ENCODE results near the gene ERFL. TPM values are rescaled to one million over a fixed set of nuclear protein-coding genes. Genes with fewer than 3 reads are reported as not detected.

Gene ERFL
- total and polyA plus RNA-seq, 4 experiments from 2014 or later, result 0.11 to 9.2 (median 6.6) TPM; not detected in 1

DNA sequence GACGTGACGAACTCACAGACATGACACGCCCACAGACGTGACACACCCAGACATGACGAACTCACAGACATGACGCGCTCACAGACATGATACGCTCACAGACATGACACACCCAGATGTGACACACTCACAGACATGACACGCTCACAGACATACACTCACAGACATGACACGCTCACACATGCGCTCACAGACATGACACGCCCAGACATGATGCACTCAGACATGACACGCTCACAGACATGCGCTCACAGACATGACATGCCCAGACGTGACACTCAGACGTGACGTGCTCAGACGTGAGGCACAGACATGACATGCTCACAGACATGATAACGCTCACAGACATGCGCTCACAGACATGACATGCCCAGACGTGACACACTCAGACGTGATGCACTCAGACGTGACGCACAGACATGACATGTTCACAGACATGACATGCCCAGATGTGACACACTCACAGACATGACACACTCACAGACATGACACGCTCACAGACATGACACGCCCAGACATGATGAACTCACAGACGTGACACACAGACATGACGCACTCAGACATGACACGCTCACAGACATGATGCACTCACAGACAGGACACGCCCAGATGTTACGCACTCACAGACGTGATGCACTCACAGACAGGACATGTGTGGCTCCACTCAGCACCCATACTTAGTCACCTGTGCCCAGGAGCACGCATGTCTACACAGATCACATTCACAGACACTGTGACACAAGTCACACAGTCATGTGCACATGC is 8.1 kb downstream of the ERFL start:
- Histone ChIP-seq H3K27me3 (ENCODE audit: insufficient read depth, low read length) (peaks cover 12% of the 10 kb centered on the region), H3K36me3 (ENCODE audit: insufficient read depth, low read length) (no peaks in the 10 kb centered on the region), H3K27ac (ENCODE audit: low read depth, low read length) (no peak overlapping the region), H3K4me3 (ENCODE audit: low read length in 2 of 2) (no peak overlapping the region), H3K4me1 (ENCODE audit: insufficient read depth, low read length) (peaks cover 12% of the 10 kb centered on the region), H3K9me3 (ENCODE audit: control insufficient read depth in 1 of 2, low read length in 2 of 2) (no peaks in the 10 kb centered on the region)
- Mint-ChIP-seq H3K9me3 (no peaks in the 10 kb centered on the region), H3K27ac (no peak overlapping the region), H3K4me1 (peaks cover 5 to 10% (median 6%) of the 10 kb centered on the region in 4 donors), H3K4me3 (no peak overlapping the region), H3K36me3 (peaks cover 0 to 4% of the 10 kb centered on the region in 2 donors), H3K27me3 (peaks cover 0 to 2% of the 10 kb centered on the region in 2 donors)
- intact Hi-C loops (cut with micrococcal nuclease), result no loop called here
- CTCF ChIA-PET (ENCODE audit: partially characterized antibody), result no interaction called here
- peak in 1 of 5 donors; percentile 46 for DNase-seq
- POLR2A ChIA-PET (ENCODE audit: partially characterized antibody), result interaction anchor here (0.9 to 1.4 kb wide), 3 partner anchors 9 to 32 kb away, joined by 3 to 4 read pairs (median 3); no protein-coding TSS in a partner anchor

DNA sequence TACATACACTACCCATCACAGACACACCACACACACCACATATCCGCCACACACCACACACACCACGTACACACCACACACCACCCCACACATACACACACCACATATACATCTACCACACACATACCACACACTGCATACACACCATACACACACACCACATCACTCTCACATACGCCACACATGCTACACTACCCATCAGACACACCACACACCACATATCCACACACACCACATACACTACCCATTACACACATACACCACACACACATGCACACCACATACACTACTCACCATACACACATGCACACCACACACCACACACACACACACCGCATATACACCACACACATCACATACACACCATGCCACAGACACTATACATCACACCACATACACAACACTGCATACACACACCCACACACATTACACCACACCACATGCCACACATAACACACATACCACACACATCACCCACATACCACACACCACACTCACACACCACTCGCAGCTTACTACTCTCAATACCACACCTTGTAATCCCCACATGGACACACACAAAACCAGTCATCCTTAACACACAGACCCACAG is 9.5 kb downstream of the ERFL start:
- ChIA-PET POLR2A (ENCODE audit: partially characterized antibody) (interaction anchor here (0.9 to 1.4 kb wide), 3 partner anchors 7 to 58 kb away, joined by 3 to 4 read pairs (median 4); partner anchors contain the start of gene RPS19), CTCF (ENCODE audit: partially characterized antibody) (interaction anchor here (1.0 kb wide), 1 partner anchor 32 kb away, joined by 3 read pairs; no protein-coding TSS in a partner anchor)
- H3K4me1 Mint-ChIP-seq, result peaks cover 9 to 13% (median 11%) of the 10 kb centered on the region in 4 donors
- H3K9me3 ChIP-seq (ENCODE audit: control insufficient read depth in 1 of 2, low read length in 2 of 2), result no peaks in the 10 kb centered on the region
- peaks cover 21% of the 10 kb centered on the region for H3K27me3 ChIP-seq (ENCODE audit: insufficient read depth, low read length)
- H3K27me3 Mint-ChIP-seq, result peaks cover 5 to 6% of the 10 kb centered on the region in 2 donors
- H3K27ac ChIP-seq (ENCODE audit: low read depth, low read length), result no peak overlapping the region
- intact Hi-C loops (cut with micrococcal nuclease), result no loop called here
- no peaks in the 10 kb centered on the region for H3K9me3 Mint-ChIP-seq
- peak in 1 of 5 donors; percentile 14 for DNase-seq
- H3K36me3 Mint-ChIP-seq, result peaks cover 0 to 4% of the 10 kb centered on the region in 2 donors
- H3K4me1 ChIP-seq (ENCODE audit: insufficient read depth, low read length), result peaks cover 24% of the 10 kb centered on the region
- no peak overlapping the region for H3K4me3 ChIP-seq (ENCODE audit: low read length in 2 of 2)
- no peak overlapping the region for H3K27ac Mint-ChIP-seq
- H3K4me3 Mint-ChIP-seq, result no peak overlapping the region
- H3K36me3 ChIP-seq (ENCODE audit: insufficient read depth, low read length), result no peaks in the 10 kb centered on the region

- peaks cover 5 to 18% (median 10%) of the 10 kb centered on the region in 4 donors for H3K4me1 Mint-ChIP-seq
- Histone ChIP-seq H3K4me1 (ENCODE audit: insufficient read depth, low read length) (peaks cover 30% of the 10 kb centered on the region), H3K36me3 (ENCODE audit: insufficient read depth, low read length) (no peaks in the 10 kb centered on the region), H3K27ac (ENCODE audit: low read depth, low read length) (no peak overlapping the region), H3K4me3 (ENCODE audit: low read length in 2 of 2) (no peak overlapping the region), H3K27me3 (ENCODE audit: insufficient read depth, low read length) (peaks cover 23% of the 10 kb centered on the region), H3K9me3 (ENCODE audit: control insufficient read depth in 1 of 2, low read length in 2 of 2) (no peaks in the 10 kb centered on the region)
- no peak overlapping the region for H3K4me3 Mint-ChIP-seq
- CTCF ChIA-PET (ENCODE audit: partially characterized antibody), result no interaction called here
- intact Hi-C loops (cut with micrococcal nuclease), result no loop called here
- no peak overlapping the region for H3K27ac Mint-ChIP-seq
- H3K36me3 Mint-ChIP-seq, result peaks cover 0 to under 1% of the 10 kb centered on the region in 2 donors
- POLR2A ChIA-PET (ENCODE audit: partially characterized antibody), result interaction anchor here (1.0 kb wide), 1 partner anchor 30 kb away, joined by 3 read pairs; no protein-coding TSS in a partner anchor
- H3K9me3 Mint-ChIP-seq, result no peaks in the 10 kb centered on the region
- H3K27me3 Mint-ChIP-seq, result peaks cover 8% of the 10 kb centered on the region in 2 donors
- DNase-seq, result no peak
Observed at GRCh38 chr19:41918095-41918494, 10.2 kb downstream of the ERFL start.

DNA sequence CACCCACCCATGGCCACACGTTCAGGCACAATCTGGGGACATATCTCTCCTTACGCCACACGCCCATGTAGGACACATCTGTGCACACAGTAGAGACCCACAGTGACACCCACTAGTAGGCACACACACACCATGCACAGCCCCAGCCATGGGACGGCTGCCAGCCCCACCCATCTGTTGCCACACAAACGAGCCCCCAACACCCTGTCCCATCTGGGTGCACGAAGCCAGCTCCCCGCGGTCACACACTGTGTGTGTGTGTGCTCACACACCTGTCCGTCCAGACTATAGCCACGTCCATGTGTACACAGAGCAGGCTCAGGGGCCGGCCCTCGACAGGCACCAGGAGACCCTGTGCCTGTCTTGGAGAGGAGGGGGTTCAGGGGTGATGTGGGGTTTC is 10.6 kb downstream of the ERFL start:
- Histone ChIP-seq H3K9me3 (ENCODE audit: control insufficient read depth in 1 of 2, low read length in 2 of 2) (no peaks in the 10 kb centered on the region), H3K36me3 (ENCODE audit: insufficient read depth, low read length) (no peaks in the 10 kb centered on the region), H3K27me3 (ENCODE audit: insufficient read depth, low read length) (peaks cover 23% of the 10 kb centered on the region), H3K4me1 (ENCODE audit: insufficient read depth, low read length) (peaks cover 30% of the 10 kb centered on the region), H3K27ac (ENCODE audit: low read depth, low read length) (no peak overlapping the region), H3K4me3 (ENCODE audit: low read length in 2 of 2) (no peak overlapping the region)
- Mint-ChIP-seq H3K4me3 (no peak overlapping the region), H3K27ac (no peak overlapping the region), H3K36me3 (no peaks in the 10 kb centered on the region), H3K27me3 (peaks cover 7 to 8% of the 10 kb centered on the region in 2 donors), H3K9me3 (no peaks in the 10 kb centered on the region), H3K4me1 (peaks cover 4 to 22% (median 9%) of the 10 kb centered on the region in 4 donors)
- ChIA-PET CTCF (ENCODE audit: partially characterized antibody) (no interaction called here), POLR2A (ENCODE audit: partially characterized antibody) (interaction anchor here (1.0 kb wide), 1 partner anchor 30 kb away, joined by 3 read pairs; no protein-coding TSS in a partner anchor)
- intact Hi-C loops (cut with micrococcal nuclease), result no loop called here
- DNase-seq, result peak in 1 of 5 donors; percentile 37

DNA sequence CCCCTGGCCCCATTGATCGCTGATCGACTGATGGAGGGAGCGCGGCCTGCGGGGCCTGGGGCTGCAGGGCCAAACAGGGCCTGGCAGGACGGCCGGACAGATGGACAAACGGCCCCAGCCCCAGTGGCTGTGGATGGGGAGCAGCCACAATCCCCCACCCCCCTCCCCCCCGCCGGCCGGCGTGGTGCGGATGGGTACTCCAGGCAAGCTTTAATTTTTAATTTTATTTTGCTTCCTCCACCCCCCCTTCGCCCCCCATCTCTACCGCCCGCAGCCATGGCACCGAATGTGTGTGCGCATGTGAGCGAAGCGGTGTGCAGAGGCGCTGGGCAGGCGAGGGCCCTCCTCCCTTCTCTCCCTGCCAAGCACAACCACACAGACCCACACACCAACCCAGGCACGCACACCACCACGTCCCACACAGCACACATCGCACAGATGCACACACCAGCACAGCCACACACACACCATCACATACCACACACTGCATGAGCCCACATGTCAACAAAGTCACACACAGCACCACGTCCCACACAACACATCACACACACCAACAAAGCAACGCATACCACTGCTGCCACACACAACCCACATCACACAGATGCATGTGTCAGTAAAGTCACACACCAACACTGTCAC is 12.4 kb downstream of the ERFL start:
- H3K27ac Mint-ChIP-seq, result no peak overlapping the region
- intact Hi-C loops (cut with micrococcal nuclease), result loop anchor here (2.0 kb wide), 1 partner anchor 13 kb away; the partner anchor contains the start of gene ERFL
- POLR2A ChIA-PET (ENCODE audit: partially characterized antibody), result no interaction called here
- peaks cover 7 to 14% of the 10 kb centered on the region in 2 donors for H3K27me3 Mint-ChIP-seq
- Histone ChIP-seq H3K27ac (ENCODE audit: low read depth, low read length) (no peak overlapping the region), H3K36me3 (ENCODE audit: insufficient read depth, low read length) (no peaks in the 10 kb centered on the region), H3K4me3 (ENCODE audit: low read length in 2 of 2) (peak overlapping the region in 1 of 2 donors; percentile 22), H3K9me3 (ENCODE audit: control insufficient read depth in 1 of 2, low read length in 2 of 2) (no peaks in the 10 kb centered on the region), H3K4me1 (ENCODE audit: insufficient read depth, low read length) (peaks cover 45% of the 10 kb centered on the region), H3K27me3 (ENCODE audit: insufficient read depth, low read length) (peaks cover 23% of the 10 kb centered on the region)
- CTCF ChIA-PET (ENCODE audit: partially characterized antibody), result no interaction called here
- peaks cover 18 to 34% (median 20%) of the 10 kb centered on the region in 4 donors for H3K4me1 Mint-ChIP-seq
- H3K36me3 Mint-ChIP-seq, result no peaks in the 10 kb centered on the region
- DNase-seq, result no peak
- H3K4me3 Mint-ChIP-seq, result no peak overlapping the region
- peaks cover 0 to 2% (median 0%) of the 10 kb centered on the region in 8 donors for H3K9me3 Mint-ChIP-seq

DNA sequence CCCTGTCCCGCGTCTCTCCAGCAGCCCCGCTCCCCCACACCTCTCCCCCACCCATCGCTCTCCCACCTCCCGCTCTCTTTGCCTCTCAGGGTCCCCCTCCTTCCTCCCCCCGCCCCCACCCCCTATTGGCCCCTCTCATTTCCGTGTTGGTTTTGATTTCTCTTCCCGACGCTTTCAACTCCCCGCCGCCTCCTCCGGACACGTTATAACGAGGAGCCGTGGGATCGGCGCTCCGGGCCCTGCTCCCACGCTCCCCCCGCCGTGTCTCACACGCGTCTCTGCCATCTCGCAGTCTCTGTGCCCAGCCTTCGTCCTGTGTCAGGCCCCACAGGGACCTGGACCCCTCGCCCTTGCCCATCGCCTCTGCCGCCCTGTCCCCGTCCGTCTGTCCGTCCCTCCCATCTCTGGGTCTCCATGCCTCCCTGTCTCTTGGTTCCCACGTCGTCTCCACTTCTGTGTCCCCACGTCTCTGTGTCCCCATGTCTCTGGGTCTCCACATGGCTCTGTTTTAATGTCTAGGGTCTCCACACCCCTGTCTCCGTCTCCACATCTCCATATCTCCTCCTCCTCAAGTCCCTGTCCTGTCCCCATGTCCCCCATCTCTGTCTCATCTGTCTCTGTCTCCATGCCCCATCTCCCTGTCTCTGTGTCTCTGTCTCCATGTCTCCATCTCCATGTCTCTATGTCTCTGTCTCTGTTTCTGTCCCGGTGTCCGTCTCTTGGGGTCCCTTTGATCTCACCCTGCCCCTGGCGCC is 13.1 kb downstream of the ERFL start:
- H3K9me3 Mint-ChIP-seq, result peaks cover 0 to 2% (median 0%) of the 10 kb centered on the region in 8 donors
- CTCF ChIA-PET (ENCODE audit: partially characterized antibody), result no interaction called here
- H3K27me3 ChIP-seq (ENCODE audit: insufficient read depth, low read length), result peaks cover 23% of the 10 kb centered on the region
- POLR2A ChIA-PET (ENCODE audit: partially characterized antibody), result no interaction called here
- H3K4me1 Mint-ChIP-seq, result peaks cover 23 to 41% (median 26%) of the 10 kb centered on the region in 4 donors
- peaks cover 7 to 14% of the 10 kb centered on the region in 2 donors for H3K27me3 Mint-ChIP-seq
- peaks cover 45% of the 10 kb centered on the region for H3K4me1 ChIP-seq (ENCODE audit: insufficient read depth, low read length)
- H3K27ac Mint-ChIP-seq, result no peak overlapping the region
- H3K27ac ChIP-seq (ENCODE audit: low read depth, low read length), result no peak overlapping the region
- H3K9me3 ChIP-seq (ENCODE audit: control insufficient read depth in 1 of 2, low read length in 2 of 2), result no peaks in the 10 kb centered on the region
- H3K36me3 Mint-ChIP-seq, result no peaks in the 10 kb centered on the region
- peak overlapping the region in 1 of 8 donors; percentile 12 for H3K4me3 Mint-ChIP-seq
- no peaks in the 10 kb centered on the region for H3K36me3 ChIP-seq (ENCODE audit: insufficient read depth, low read length)
- peak in 1 of 5 donors; percentile 37 for DNase-seq
- peak overlapping the region in 1 of 2 donors; percentile 22 for H3K4me3 ChIP-seq (ENCODE audit: low read length in 2 of 2)
- intact Hi-C loops (cut with micrococcal nuclease), result loop anchor here (2.0 kb wide), 1 partner anchor 14 kb away; the partner anchor contains the start of gene ERFL

Data from CD4-positive, alpha-beta memory T cell (primary cell).